Measurements from ENCODE around the gene VPS37C. TPM values are rescaled to one million over a fixed set of nuclear protein-coding genes. Genes with fewer than 3 reads are reported as not detected.

The VPS37C gene
- total and polyA plus RNA-seq, 10 donors: 6.1 to 32.3 (median 20.5) TPM

- peaks cover 0 to 29% (median 11%) of the 10 kb centered on the region in 6 donors for H3K4me1 ChIP-seq
- WGBS, 5 donors: 72 to 85% (median 78%) methylated on average over 6 to 13 of the region's 13 CpGs
- no peak for DNase-seq
- TF ChIP-seq POLR2A (IDR thresholded peaks at IDR 0.05) (no peak), CTCF (IDR thresholded peaks at IDR 0.05 in 8 of 11, conservative IDR thresholded peaks at IDR 0.05 in 3 of 11) (no peak), POLR2AphosphoS5 (IDR thresholded peaks at IDR 0.05) (peak in 2 of 3 donors; percentile 16 to 21)
- H3K9me3 ChIP-seq: no peaks in the 10 kb centered on the region
- H3K4me3 ChIP-seq: no peak overlapping the region
- no peak overlapping the region for H3K27ac ChIP-seq
- peaks cover 0 to 64% (median 3%) of the 10 kb centered on the region in 6 donors for H3K36me3 ChIP-seq
- H3K27me3 ChIP-seq (replicated peaks in 1 of 7): no peaks in the 10 kb centered on the region
- intact Hi-C loops (cut with DNase I; ENCODE audit: low total_unique reads): no loop called here
Measured at GRCh38 chr11:61123775-61124571, 37.3 kb downstream of the VPS37C start.

GRCh38 chr11:61122761-61123160, 38.5 kb downstream of the VPS37C start:
- no peak for DNase-seq
- peaks cover 0 to 29% (median 11%) of the 10 kb centered on the region in 6 donors for H3K4me1 ChIP-seq
- no peak overlapping the region for H3K27ac ChIP-seq
- intact Hi-C loops (cut with DNase I; ENCODE audit: low total_unique reads): no loop called here
- H3K4me3 ChIP-seq: no peak overlapping the region
- TF ChIP-seq POLR2A (IDR thresholded peaks at IDR 0.05) (no peak), CTCF (IDR thresholded peaks at IDR 0.05 in 8 of 11, conservative IDR thresholded peaks at IDR 0.05 in 3 of 11) (no peak), POLR2AphosphoS5 (IDR thresholded peaks at IDR 0.05) (peak in 1 of 3 donors; percentile 36)
- no peaks in the 10 kb centered on the region for H3K9me3 ChIP-seq
- peaks cover 0 to 52% (median 3%) of the 10 kb centered on the region in 6 donors for H3K36me3 ChIP-seq
- WGBS, 5 donors: 88 to 98% (median 91%) methylated on average over 11 to 13 of the region's 13 CpGs
- no peaks in the 10 kb centered on the region for H3K27me3 ChIP-seq (replicated peaks in 1 of 7)

GRCh38 chr11:61121917-61122316, 39.3 kb downstream of the VPS37C start:
- TF ChIP-seq POLR2AphosphoS5 (IDR thresholded peaks at IDR 0.05): no peak
- no peak for TF ChIP-seq POLR2A (IDR thresholded peaks at IDR 0.05)
- no peak for TF ChIP-seq CTCF (IDR thresholded peaks at IDR 0.05 in 8 of 11, conservative IDR thresholded peaks at IDR 0.05 in 3 of 11)
- peaks cover 0 to 29% (median 11%) of the 10 kb centered on the region in 6 donors for H3K4me1 ChIP-seq
- no peak overlapping the region for H3K27ac ChIP-seq
- H3K4me3 ChIP-seq: no peak overlapping the region
- H3K9me3 ChIP-seq: no peaks in the 10 kb centered on the region
- no peaks in the 10 kb centered on the region for H3K27me3 ChIP-seq (replicated peaks in 1 of 7)
- DNase-seq: no peak
- WGBS, 5 donors: 85 to 91% (median 88%) methylated on average over 2 of the region's 2 CpGs
- intact Hi-C loops (cut with DNase I; ENCODE audit: low total_unique reads): no loop called here
- peaks cover 0 to 43% (median 2%) of the 10 kb centered on the region in 6 donors for H3K36me3 ChIP-seq

GRCh38 chr11:61121192-61121831, 39.9 kb downstream of the VPS37C start:
- H3K4me1 ChIP-seq: peaks cover 0 to 25% (median 11%) of the 10 kb centered on the region in 6 donors
- no peak overlapping the region for H3K27ac ChIP-seq
- no peaks in the 10 kb centered on the region for H3K27me3 ChIP-seq (replicated peaks in 1 of 7)
- no peak overlapping the region for H3K4me3 ChIP-seq
- 75 to 87% (median 83%) methylated on average over 15 of the region's 15 CpGs for WGBS, 5 donors
- no peaks in the 10 kb centered on the region for H3K9me3 ChIP-seq
- intact Hi-C loops (cut with DNase I; ENCODE audit: low total_unique reads): no loop called here
- peak in 1 of 3 donors; percentile 41 for TF ChIP-seq POLR2AphosphoS5 (IDR thresholded peaks at IDR 0.05)
- no peak for TF ChIP-seq CTCF (IDR thresholded peaks at IDR 0.05 in 8 of 11, conservative IDR thresholded peaks at IDR 0.05 in 3 of 11)
- no peak for DNase-seq
- H3K36me3 ChIP-seq: peaks cover 0 to 37% (median 0%) of the 10 kb centered on the region in 6 donors
